Measurements from ENCODE around the gene ZC3H7A.

ZC3H7A gene

GRCh38 chr16:11762431-11762830, 34.6 kb downstream of the ZC3H7A start:
- Histone ChIP-seq H3K4me3 (ENCODE audit: low read length) (no peak overlapping the region), H3K4me1 (ENCODE audit: insufficient read depth, low read length) (no peaks in the 10 kb centered on the region), H3K9me3 (ENCODE audit: insufficient read depth, low read depth, low read length) (no peaks in the 10 kb centered on the region), H3K27ac (ENCODE audit: low read depth, low read length) (no peak overlapping the region), H3K9ac (ENCODE audit: low read depth, low read length) (no peak overlapping the region), H3K36me3 (ENCODE audit: insufficient read depth, low read length) (peaks cover 89% of the 10 kb centered on the region), H3K27me3 (ENCODE audit: insufficient read depth, low read length) (no peaks in the 10 kb centered on the region)
- WGBS = 90% methylated on average over 4 of the region's 4 CpGs

- H3K27ac ChIP-seq (ENCODE audit: low read depth, low read length) = no peak overlapping the region
- WGBS = 94% methylated on average over 4 of the region's 4 CpGs
- peaks cover 85% of the 10 kb centered on the region for H3K36me3 ChIP-seq (ENCODE audit: insufficient read depth, low read length)
- no peaks in the 10 kb centered on the region for H3K4me1 ChIP-seq (ENCODE audit: insufficient read depth, low read length)
- no peak overlapping the region for H3K4me3 ChIP-seq (ENCODE audit: low read length)
- no peaks in the 10 kb centered on the region for H3K27me3 ChIP-seq (ENCODE audit: insufficient read depth, low read length)
- H3K9me3 ChIP-seq (ENCODE audit: insufficient read depth, low read depth, low read length) = no peaks in the 10 kb centered on the region
- no peak overlapping the region for H3K9ac ChIP-seq (ENCODE audit: low read depth, low read length)
Measured at GRCh38 chr16:11759997-11760396, 37.1 kb downstream of the ZC3H7A start.

GRCh38 chr16:11759163-11759834, 37.8 kb downstream of the ZC3H7A start:
- H3K9ac ChIP-seq (ENCODE audit: low read depth, low read length) = no peak overlapping the region
- H3K9me3 ChIP-seq (ENCODE audit: insufficient read depth, low read depth, low read length) = no peaks in the 10 kb centered on the region
- peaks cover 81% of the 10 kb centered on the region for H3K36me3 ChIP-seq (ENCODE audit: insufficient read depth, low read length)
- no peak overlapping the region for H3K27ac ChIP-seq (ENCODE audit: low read depth, low read length)
- H3K4me3 ChIP-seq (ENCODE audit: low read length) = no peak overlapping the region
- no peaks in the 10 kb centered on the region for H3K4me1 ChIP-seq (ENCODE audit: insufficient read depth, low read length)
- H3K27me3 ChIP-seq (ENCODE audit: insufficient read depth, low read length) = no peaks in the 10 kb centered on the region
- 98% methylated on average over 9 of the region's 9 CpGs for WGBS

- H3K36me3 ChIP-seq (ENCODE audit: insufficient read depth, low read length) = peaks cover 88% of the 10 kb centered on the region
- H3K9ac ChIP-seq (ENCODE audit: low read depth, low read length) = no peak overlapping the region
- no peaks in the 10 kb centered on the region for H3K4me1 ChIP-seq (ENCODE audit: insufficient read depth, low read length)
- H3K27ac ChIP-seq (ENCODE audit: low read depth, low read length) = no peak overlapping the region
- WGBS = 94% methylated on average over 10 of the region's 10 CpGs
- no peaks in the 10 kb centered on the region for H3K27me3 ChIP-seq (ENCODE audit: insufficient read depth, low read length)
- H3K4me3 ChIP-seq (ENCODE audit: low read length) = no peak overlapping the region
- no peaks in the 10 kb centered on the region for H3K9me3 ChIP-seq (ENCODE audit: insufficient read depth, low read depth, low read length)
Measured at GRCh38 chr16:11757671-11758545, 39.1 kb downstream of the ZC3H7A start.

- Histone ChIP-seq H3K4me1 (ENCODE audit: insufficient read depth, low read length) (no peaks in the 10 kb centered on the region), H3K27ac (ENCODE audit: low read depth, low read length) (no peak overlapping the region), H3K9me3 (ENCODE audit: insufficient read depth, low read depth, low read length) (no peaks in the 10 kb centered on the region), H3K4me3 (ENCODE audit: low read length) (no peak overlapping the region), H3K36me3 (ENCODE audit: insufficient read depth, low read length) (peaks cover 87% of the 10 kb centered on the region), H3K27me3 (ENCODE audit: insufficient read depth, low read length) (no peaks in the 10 kb centered on the region), H3K9ac (ENCODE audit: low read depth, low read length) (no peak overlapping the region)
- WGBS = 95% methylated on average over 3 of the region's 3 CpGs
Measured at GRCh38 chr16:11756248-11756647, 40.8 kb downstream of the ZC3H7A start.

- H3K27me3 ChIP-seq (ENCODE audit: insufficient read depth, low read length) = no peaks in the 10 kb centered on the region
- no peaks in the 10 kb centered on the region for H3K4me1 ChIP-seq (ENCODE audit: insufficient read depth, low read length)
- no peak overlapping the region for H3K27ac ChIP-seq (ENCODE audit: low read depth, low read length)
- H3K4me3 ChIP-seq (ENCODE audit: low read length) = no peak overlapping the region
- H3K9me3 ChIP-seq (ENCODE audit: insufficient read depth, low read depth, low read length) = no peaks in the 10 kb centered on the region
- H3K36me3 ChIP-seq (ENCODE audit: insufficient read depth, low read length) = peaks cover 87% of the 10 kb centered on the region
- no peak overlapping the region for H3K9ac ChIP-seq (ENCODE audit: low read depth, low read length)
- 96% methylated on average over 13 of the region's 13 CpGs for WGBS
Measured at GRCh38 chr16:11755022-11755760, 41.9 kb downstream of the ZC3H7A start.

- peaks cover 75% of the 10 kb centered on the region for H3K36me3 ChIP-seq (ENCODE audit: insufficient read depth, low read length)
- H3K27ac ChIP-seq (ENCODE audit: low read depth, low read length) = no peak overlapping the region
- no peaks in the 10 kb centered on the region for H3K9me3 ChIP-seq (ENCODE audit: insufficient read depth, low read depth, low read length)
Measured at GRCh38 chr16:11752856-11753255, 44.2 kb downstream of the ZC3H7A start.

GRCh38 chr16:11750056-11750455, 47.0 kb downstream of the ZC3H7A start:
- Histone ChIP-seq H3K27me3 (ENCODE audit: insufficient read depth, low read length) (no peaks in the 10 kb centered on the region), H3K9ac (ENCODE audit: low read depth, low read length) (no peak overlapping the region), H3K27ac (ENCODE audit: low read depth, low read length) (no peak overlapping the region), H3K36me3 (ENCODE audit: insufficient read depth, low read length) (peaks cover 50% of the 10 kb centered on the region), H3K9me3 (ENCODE audit: insufficient read depth, low read depth, low read length) (no peaks in the 10 kb centered on the region), H3K4me3 (ENCODE audit: low read length) (no peak overlapping the region), H3K4me1 (ENCODE audit: insufficient read depth, low read length) (no peaks in the 10 kb centered on the region)
- 94% methylated on average over 7 of the region's 7 CpGs for WGBS

More at GRCh38 chr16:11752856-11753255, 44.2 kb downstream of the ZC3H7A start:
- 93% methylated on average over 3 of the region's 3 CpGs for WGBS
- no peak overlapping the region for H3K4me3 ChIP-seq (ENCODE audit: low read length)
- no peak overlapping the region for H3K9ac ChIP-seq (ENCODE audit: low read depth, low read length)
- H3K27me3 ChIP-seq (ENCODE audit: insufficient read depth, low read length) = no peaks in the 10 kb centered on the region
- H3K4me1 ChIP-seq (ENCODE audit: insufficient read depth, low read length) = no peaks in the 10 kb centered on the region

GRCh38 chr16:11748404-11749254, 48.4 kb downstream of the ZC3H7A start:
- no peaks in the 10 kb centered on the region for H3K9me3 ChIP-seq (ENCODE audit: insufficient read depth, low read depth, low read length)
- H3K27me3 ChIP-seq (ENCODE audit: insufficient read depth, low read length) = no peaks in the 10 kb centered on the region
- no peak overlapping the region for H3K27ac ChIP-seq (ENCODE audit: low read depth, low read length)
- 93% methylated on average over 13 of the region's 13 CpGs for WGBS
- H3K4me1 ChIP-seq (ENCODE audit: insufficient read depth, low read length) = no peaks in the 10 kb centered on the region; the same call in 1 of the 2 replicates
- no peak overlapping the region for H3K4me3 ChIP-seq (ENCODE audit: low read length)
- H3K9ac ChIP-seq (ENCODE audit: low read depth, low read length) = no peak overlapping the region
- H3K36me3 ChIP-seq (ENCODE audit: insufficient read depth, low read length) = peaks cover 41% of the 10 kb centered on the region

GRCh38 chr16:11747949-11748403, 49.1 kb downstream of the ZC3H7A start:
- H3K4me3 ChIP-seq (ENCODE audit: low read length) = no peak overlapping the region
- no peaks in the 10 kb centered on the region for H3K27me3 ChIP-seq (ENCODE audit: insufficient read depth, low read length)
- H3K27ac ChIP-seq (ENCODE audit: low read depth, low read length) = no peak overlapping the region
- no peak overlapping the region for H3K9ac ChIP-seq (ENCODE audit: low read depth, low read length)
- 94% methylated on average over 7 of the region's 7 CpGs for WGBS
- H3K36me3 ChIP-seq (ENCODE audit: insufficient read depth, low read length) = peaks cover 35% of the 10 kb centered on the region
- no peaks in the 10 kb centered on the region; the same call in 1 of the 2 replicates for H3K4me1 ChIP-seq (ENCODE audit: insufficient read depth, low read length)
- H3K9me3 ChIP-seq (ENCODE audit: insufficient read depth, low read depth, low read length) = no peaks in the 10 kb centered on the region

All from HUES64 (cell line).